Ishikawa (cell line): Measurements from ENCODE around the gene ST3GAL6.

Source experiments
- CEBPB ChIP-seq: IDR thresholded peaks from 2 replicates; pipeline ENCODE4 v1.6.1; 2012
- CREB1 ChIP-seq: IDR thresholded peaks from 2 replicates; pipeline ENCODE4 v1.6.1; 2012; ENCODE audit warnings: low read depth
- EGR1 ChIP-seq: IDR thresholded peaks from 2 replicates; pipeline ENCODE4 v1.6.1; 2012
- EP300 ChIP-seq: IDR thresholded peaks from 2 replicates; pipeline ENCODE4 v1.6.1; 2012; ENCODE audit warnings: borderline replicate concordance
- FOXM1 ChIP-seq: IDR thresholded peaks from 2 replicates; pipeline ENCODE4 v1.6.1; 2012; ENCODE audit warnings: low read depth, borderline replicate concordance
- NFIC ChIP-seq: IDR thresholded peaks from 2 replicates; pipeline ENCODE4 v1.6.1; 2012
- RAD21 ChIP-seq: IDR thresholded peaks from 2 replicates; pipeline ENCODE4 v1.6.1; 2012; ENCODE audit warnings: low read depth
- REST ChIP-seq: IDR thresholded peaks from 2 replicates; pipeline ENCODE4 v1.6.1; 2012; ENCODE audit warnings: low read depth, mild to moderate bottlenecking
- TAF1 ChIP-seq: IDR thresholded peaks from 2 replicates; pipeline ENCODE4 v1.6.1; 2012; ENCODE audit warnings: low read depth, mild to moderate bottlenecking
- TCF12 ChIP-seq: IDR thresholded peaks from 2 replicates; pipeline ENCODE4 v1.6.1; 2012; ENCODE audit warnings: low read depth
- TEAD4 ChIP-seq: IDR thresholded peaks from 2 replicates; pipeline ENCODE4 v1.6.1; 2012
- USF1 ChIP-seq: IDR thresholded peaks from 2 replicates; pipeline ENCODE4 v1.6.1; 2012
- YY1 ChIP-seq: IDR thresholded peaks from 2 replicates; pipeline ENCODE4 v1.6.1; 2012; ENCODE audit warnings: low read depth
- ZBTB7A ChIP-seq: IDR thresholded peaks from 2 replicates; pipeline ENCODE4 v1.6.1; 2012; ENCODE audit warnings: low read depth
- TF ChIP-seq, protein P1 (sequence below): IDR thresholded peaks from 2 replicates; pipeline ENCODE4 v1.6.1; 2012

ST3GAL6 gene

GRCh38 chr3:98764472-98764884 lies 1.3 kb downstream of the ST3GAL6 start:
- TF ChIP-seq, protein P1, sequence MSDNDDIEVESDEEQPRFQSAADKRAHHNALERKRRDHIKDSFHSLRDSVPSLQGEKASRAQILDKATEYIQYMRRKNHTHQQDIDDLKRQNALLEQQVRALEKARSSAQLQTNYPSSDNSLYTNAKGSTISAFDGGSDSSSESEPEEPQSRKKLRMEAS: no peak
- TF ChIP-seq CREB1: no peak
- TF ChIP-seq EGR1: no peak
- TF ChIP-seq EP300: no peak
- TF ChIP-seq RAD21: no peak
- no peak for TF ChIP-seq CEBPB
- no peak for TF ChIP-seq TEAD4

- TF ChIP-seq EP300 (no peak), EGR1 (no peak), REST (no peak), USF1 (no peak), CREB1 (no peak), YY1 (no peak)
Measured at GRCh38 chr3:98765721-98766120, 2.6 kb downstream of the ST3GAL6 start.

DNA sequence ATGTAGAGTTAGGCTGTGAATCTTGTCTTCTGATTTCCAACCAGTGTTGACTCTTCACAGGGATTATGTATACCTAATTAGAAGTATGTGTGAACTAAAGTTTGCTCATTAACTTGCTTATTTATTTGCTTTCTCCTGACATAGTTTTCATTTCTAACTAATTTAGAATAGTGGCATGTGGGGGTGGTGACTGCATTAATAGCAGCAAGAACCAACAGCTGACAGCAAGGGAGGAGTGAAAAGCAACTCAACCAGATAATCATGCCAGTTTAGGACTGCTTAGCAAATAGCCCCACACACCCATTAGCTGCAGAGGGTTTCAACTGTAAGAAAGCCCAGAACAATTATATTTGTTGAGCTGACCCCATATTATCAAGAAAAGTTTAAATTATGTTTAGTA lies 3.8 kb downstream of the ST3GAL6 start:
- TF ChIP-seq ZBTB7A (no peak), TAF1 (no peak), RAD21 (no peak), NFIC (no peak), EP300 (no peak), CEBPB (no peak), FOXM1 (no peak), CREB1 (no peak), EGR1 (no peak), REST (no peak), YY1 (no peak)
- TF ChIP-seq, protein P1: no peak

DNA sequence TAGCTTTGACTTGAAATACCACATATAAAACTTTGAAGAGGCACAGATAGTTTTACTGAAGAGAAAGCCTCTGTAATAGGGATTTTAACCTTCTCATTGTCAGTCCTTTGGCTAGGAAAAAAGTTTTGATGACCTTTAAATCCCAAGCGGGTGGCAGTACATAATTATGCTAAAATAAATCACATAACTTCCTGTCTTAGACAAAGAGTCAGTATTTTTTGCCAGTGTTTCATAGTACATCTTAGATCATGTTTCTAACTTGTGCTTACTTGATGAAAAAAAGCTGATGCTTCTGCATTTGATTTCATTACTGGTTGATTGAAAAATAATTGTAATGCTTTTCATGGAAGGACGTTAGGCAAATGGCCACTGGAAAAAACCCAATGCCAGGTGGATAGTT lies 5.8 kb downstream of the ST3GAL6 start:
- TF ChIP-seq CEBPB (no peak), ZBTB7A (no peak), TAF1 (no peak), CREB1 (no peak), REST (no peak)

DNA sequence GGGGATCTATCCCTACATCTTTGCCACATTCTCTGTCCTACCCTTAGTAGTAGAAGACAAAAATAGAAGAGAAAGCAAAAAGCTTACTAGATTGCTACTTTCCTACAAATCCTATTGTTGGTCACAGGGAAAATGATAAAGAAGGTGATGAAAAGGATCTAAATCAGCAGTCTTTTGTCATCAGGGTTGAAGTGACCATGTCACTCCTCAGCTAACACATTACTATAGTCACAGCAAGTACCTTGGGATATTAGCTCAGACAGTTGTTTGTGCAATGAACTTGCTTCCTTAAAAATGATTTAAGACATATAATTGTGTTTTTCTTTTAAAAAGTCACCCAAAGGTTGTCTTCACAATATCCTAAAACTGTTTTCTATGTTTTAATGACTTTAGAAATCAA lies 6.3 kb downstream of the ST3GAL6 start:
- TF ChIP-seq EGR1 (no peak), YY1 (no peak), NFIC (no peak), TCF12 (no peak), CREB1 (no peak), USF1 (no peak), ZBTB7A (no peak), RAD21 (no peak), CEBPB (no peak), EP300 (no peak), TAF1 (no peak), FOXM1 (no peak), REST (no peak), TEAD4 (no peak)
- TF ChIP-seq, protein P1: no peak
